Effector memory CD4-positive, alpha-beta T cell (primary cell): ENCODE measurements around the gene EMILIN1.

Source experiments
- DNase-seq, 3 donors: peaks; one replicate each; pipeline ENCODE4 v3.0.0-alpha.2; 2020
- H3K27ac ChIP-seq: 2 replicates; pipeline ENCODE4 v1.7.0; 2013; ENCODE audit warnings: mild to moderate bottlenecking, low read length, moderate library complexity; ENCODE audit not compliant: insufficient read depth, poor library complexity, severe bottlenecking
- H3K27me3 ChIP-seq: replicated peaks from 2 replicates; pipeline ENCODE4 v1.7.0; 2013; ENCODE audit warnings: mild to moderate bottlenecking, low read length; ENCODE audit not compliant: insufficient read depth, control insufficient read depth, poor library complexity, severe bottlenecking
- H3K36me3 ChIP-seq: 2 replicates; pipeline ENCODE4 v1.7.0; 2013; ENCODE audit warnings: mild to moderate bottlenecking, low read length, moderate library complexity; ENCODE audit not compliant: control insufficient read depth, insufficient read depth
- H3K4me1 ChIP-seq: 2 replicates; pipeline ENCODE4 v1.7.0; 2013; ENCODE audit warnings: low read length, mild to moderate bottlenecking; ENCODE audit not compliant: control insufficient read depth, insufficient read depth, poor library complexity, severe bottlenecking
- H3K4me3 ChIP-seq: 2 replicates; pipeline ENCODE4 v1.7.0; 2013; ENCODE audit warnings: low read length, low read depth, mild to moderate bottlenecking; ENCODE audit not compliant: insufficient read depth, poor library complexity, severe bottlenecking
- H3K9me3 ChIP-seq: 2 replicates; pipeline ENCODE4 v1.7.0; 2013; ENCODE audit warnings: mild to moderate bottlenecking, low read length, moderate library complexity; ENCODE audit not compliant: control insufficient read depth

Gene EMILIN1

GRCh38 chr2:27053776-27054175 lies 24.6 kb upstream of the EMILIN1 start:
- Histone ChIP-seq H3K27me3 (no peaks in the 10 kb centered on the region), H3K4me1 (peaks cover 5% of the 10 kb centered on the region), H3K4me3 (no peak overlapping the region), H3K36me3 (no peaks in the 10 kb centered on the region), H3K27ac (no peak overlapping the region), H3K9me3 (no peaks in the 10 kb centered on the region)
- no peak for DNase-seq

DNA sequence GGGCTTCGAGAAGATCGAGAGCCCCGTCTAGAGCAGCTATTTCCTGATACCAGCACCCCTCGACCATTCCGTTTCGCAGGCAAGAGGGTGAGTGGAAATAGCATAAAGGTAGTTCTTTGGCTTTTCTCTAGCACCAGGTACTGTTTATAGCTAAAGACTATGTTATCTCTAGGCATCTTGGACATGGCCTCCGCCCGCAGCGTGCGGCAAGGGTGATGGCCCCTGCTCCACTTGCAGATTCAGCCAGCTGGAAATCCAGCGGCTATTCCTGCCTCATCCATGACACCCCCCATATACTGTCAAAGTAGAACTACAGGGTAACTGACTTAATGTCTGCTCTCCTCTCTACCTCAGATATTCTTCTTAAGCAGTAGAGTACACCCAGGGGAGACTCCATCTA lies 23.7 kb upstream of the EMILIN1 start:
- Histone ChIP-seq H3K27ac (no peak overlapping the region), H3K4me1 (peaks cover 3% of the 10 kb centered on the region), H3K36me3 (peaks cover 4% of the 10 kb centered on the region), H3K4me3 (no peak overlapping the region), H3K27me3 (no peaks in the 10 kb centered on the region), H3K9me3 (no peaks in the 10 kb centered on the region)
- no peak for DNase-seq

DNA sequence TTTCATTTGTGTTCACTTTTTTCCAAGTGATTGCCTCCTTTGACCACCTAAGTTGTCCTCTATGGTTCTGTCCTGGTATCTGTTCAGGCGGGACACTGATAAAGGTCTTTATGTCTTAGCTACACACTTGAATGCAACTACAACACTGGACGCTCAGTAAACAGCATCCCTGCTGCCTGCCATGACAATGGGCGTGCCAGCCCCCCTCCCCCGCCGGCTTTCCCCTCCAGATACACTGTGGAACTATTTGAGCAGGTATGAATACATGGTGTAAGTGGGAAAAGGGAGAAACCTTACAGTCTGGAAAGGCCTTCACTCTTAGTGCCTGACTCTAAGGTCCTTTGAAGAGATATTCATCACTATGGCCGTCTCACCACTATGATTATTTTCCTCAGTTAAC lies 21.2 kb upstream of the EMILIN1 start:
- no peaks in the 10 kb centered on the region for H3K27me3 ChIP-seq
- H3K27ac ChIP-seq = no peak overlapping the region
- H3K4me3 ChIP-seq = no peak overlapping the region
- H3K36me3 ChIP-seq = peaks cover 4% of the 10 kb centered on the region
- DNase-seq = no peak
- H3K9me3 ChIP-seq = no peaks in the 10 kb centered on the region
- H3K4me1 ChIP-seq = no peaks in the 10 kb centered on the region

GRCh38 chr2:27058210-27058609 lies 20.2 kb upstream of the EMILIN1 start:
- Histone ChIP-seq H3K27me3 (no peaks in the 10 kb centered on the region), H3K36me3 (peaks cover 4% of the 10 kb centered on the region), H3K27ac (no peak overlapping the region), H3K4me3 (no peak overlapping the region), H3K4me1 (no peaks in the 10 kb centered on the region), H3K9me3 (no peaks in the 10 kb centered on the region)
- no peak for DNase-seq

DNA sequence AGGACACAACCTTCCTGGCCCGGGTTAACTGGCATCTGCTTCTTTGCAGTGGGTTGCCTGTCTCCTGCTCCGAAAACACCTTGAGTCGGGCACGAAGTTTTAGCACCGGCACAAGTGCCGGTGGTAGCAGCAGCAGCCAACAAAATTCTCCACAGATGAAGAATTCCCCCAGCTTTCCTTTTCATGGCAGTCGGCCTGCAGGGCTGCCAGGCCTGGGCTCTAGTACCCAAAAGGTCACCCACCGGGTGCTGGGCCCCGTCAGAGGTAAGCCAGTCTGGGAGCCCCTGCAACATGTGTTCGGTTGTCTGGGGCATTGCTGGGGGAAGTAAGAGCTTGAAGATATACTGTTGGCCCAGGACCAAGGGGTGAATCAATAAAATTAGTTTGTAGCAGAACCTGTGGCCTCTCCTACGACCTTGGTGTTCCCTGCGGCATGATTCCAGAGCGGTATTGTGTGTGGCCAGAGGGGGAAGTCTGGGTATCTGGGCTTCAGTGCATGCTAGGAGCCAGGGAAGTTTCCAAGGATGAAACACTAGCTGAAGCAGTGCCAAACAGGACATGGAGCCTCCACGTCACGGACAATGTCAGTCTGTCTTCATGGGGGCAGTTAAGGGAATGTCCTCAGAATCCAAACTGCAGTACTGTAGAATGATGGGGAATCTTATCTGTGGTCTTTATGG lies 19.1 kb upstream of the EMILIN1 start:
- Histone ChIP-seq H3K27ac (no peak overlapping the region), H3K4me1 (no peaks in the 10 kb centered on the region), H3K36me3 (peaks cover 4% of the 10 kb centered on the region), H3K4me3 (no peak overlapping the region), H3K27me3 (no peaks in the 10 kb centered on the region), H3K9me3 (no peaks in the 10 kb centered on the region)
- DNase-seq = no peak

GRCh38 chr2:27060323-27060722 lies 18.1 kb upstream of the EMILIN1 start:
- H3K9me3 ChIP-seq = no peaks in the 10 kb centered on the region
- H3K27me3 ChIP-seq = no peaks in the 10 kb centered on the region
- H3K4me1 ChIP-seq = no peaks in the 10 kb centered on the region
- peaks cover 4% of the 10 kb centered on the region for H3K36me3 ChIP-seq
- DNase-seq = no peak
- H3K27ac ChIP-seq = no peak overlapping the region
- H3K4me3 ChIP-seq = no peak overlapping the region

- Histone ChIP-seq H3K4me1 (peaks cover 6% of the 10 kb centered on the region), H3K36me3 (peaks cover 16% of the 10 kb centered on the region), H3K9me3 (no peaks in the 10 kb centered on the region), H3K27ac (no peak overlapping the region), H3K27me3 (no peaks in the 10 kb centered on the region), H3K4me3 (no peak overlapping the region)
- DNase-seq = no peak
Observed at GRCh38 chr2:27065128-27065527, 13.3 kb upstream of the EMILIN1 start.

DNA sequence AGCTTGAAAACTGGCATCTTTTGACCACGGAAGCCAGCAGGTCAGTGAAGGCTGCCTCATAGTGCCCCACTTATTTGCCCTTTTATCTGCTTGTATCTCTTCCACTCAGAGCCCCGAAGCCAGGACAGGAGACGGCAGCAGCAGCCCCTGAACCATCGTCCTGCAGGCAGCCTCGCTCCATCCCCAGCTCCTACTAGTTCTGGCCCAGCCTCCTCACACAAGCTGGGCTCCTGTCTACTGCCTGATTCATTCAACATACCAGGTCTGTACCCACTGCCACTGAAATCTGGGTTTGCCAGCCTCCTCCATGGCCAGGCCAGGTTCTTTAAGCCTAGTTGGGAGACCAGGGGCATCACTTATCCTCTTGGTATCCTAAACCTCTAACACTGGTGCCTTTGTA lies 11.0 kb upstream of the EMILIN1 start:
- Histone ChIP-seq H3K4me3 (no peak overlapping the region), H3K36me3 (peaks cover 16% of the 10 kb centered on the region)

GRCh38 chr2:27069436-27069835 lies 9.0 kb upstream of the EMILIN1 start:
- no peak for DNase-seq
- peaks cover 21% of the 10 kb centered on the region for H3K4me1 ChIP-seq
- peaks cover 16% of the 10 kb centered on the region for H3K36me3 ChIP-seq
- no peak overlapping the region for H3K27ac ChIP-seq
- H3K27me3 ChIP-seq = no peaks in the 10 kb centered on the region
- no peak overlapping the region for H3K4me3 ChIP-seq
- H3K9me3 ChIP-seq = no peaks in the 10 kb centered on the region

More for the DNA sequence above, 11.0 kb upstream of the EMILIN1 start:
- H3K9me3 ChIP-seq = no peaks in the 10 kb centered on the region
- no peak for DNase-seq
- no peak overlapping the region for H3K27ac ChIP-seq
- H3K27me3 ChIP-seq = no peaks in the 10 kb centered on the region
- peaks cover 20% of the 10 kb centered on the region for H3K4me1 ChIP-seq

- DNase-seq = no peak
- H3K27ac ChIP-seq = peak overlapping the region; percentile 94
- peak overlapping the region; percentile 77 for H3K4me3 ChIP-seq
Observed at GRCh38 chr2:27069961-27070618, 8.3 kb upstream of the EMILIN1 start.

More at GRCh38 chr2:27069961-27070618, 8.3 kb upstream of the EMILIN1 start:
- H3K36me3 ChIP-seq = peaks cover 16% of the 10 kb centered on the region
- no peaks in the 10 kb centered on the region for H3K27me3 ChIP-seq
- peaks cover 27% of the 10 kb centered on the region for H3K4me1 ChIP-seq
- H3K9me3 ChIP-seq = no peaks in the 10 kb centered on the region
